Uterus (tissue), 4 donors: Measurements from ENCODE around the gene ZNF101. TPM values are rescaled to one million over a fixed set of nuclear protein-coding genes. Genes with fewer than 3 reads are reported as not detected.
A peak's percentile ranks its signal among the peaks of the same experiment; 100 is the strongest.

ENCODE experiments used
- DNase-seq, 2 donors: peaks; one replicate each; pipeline ENCODE4 v3.0.0-alpha.2; 2019 to 2020
- H3K27ac ChIP-seq, 2 donors: fragments of 200-600 bp; sonication (generic); 1 replicate in 1 of 2; 2 replicates in 1 of 2; pipeline ENCODE4 v1.5.1; 2016 to 2018
- H3K27me3 ChIP-seq, 2 donors: fragments of 200-600 bp; sonication (generic); one replicate each; pipeline ENCODE4 v1.5.1; 2018 to 2019; ENCODE audit warnings: control low read depth in 1 of 2
- H3K36me3 ChIP-seq, 2 donors: fragments of 200-600 bp; sonication (generic); one replicate each; pipeline ENCODE4 v1.5.1; 2019; ENCODE audit warnings: control low read depth in 1 of 2
- H3K4me1 ChIP-seq, 2 donors: fragments of 200-600 bp; sonication (generic); one replicate each; pipeline ENCODE4 v1.5.1; 2018 to 2019; ENCODE audit warnings: control low read depth in 1 of 2
- H3K4me3 ChIP-seq, 2 donors: fragments of 200-600 bp; sonication (generic); 1 replicate in 1 of 2; 2 replicates in 1 of 2; pipeline ENCODE4 v1.5.1; 2018 to 2019; ENCODE audit warnings: mild to moderate bottlenecking in 1 of 2
- H3K9me3 ChIP-seq, 2 donors: fragments of 200-600 bp; sonication (generic); one replicate each; pipeline ENCODE4 v1.5.1; 2019; ENCODE audit warnings: control low read depth in 1 of 2
- POLR2A ChIP-seq, 2 donors: fragments of 450-650 bp; IDR thresholded peaks; one replicate each; pipeline ENCODE4 v1.6.1; 2016; ENCODE audit warnings: antibody characterized with exemption in 2 of 2, mild to moderate bottlenecking in 1 of 2, moderate library complexity in 1 of 2
- intact Hi-C: fragments of 100-400 bp; cut with DNase I; formaldehyde crosslinking; loops from one replicate; pipeline ENCODE4 v1.15.1; 2023; ENCODE audit warnings: low total_unique reads
- total RNA-seq, 4 donors: library from RNA; depleted of rRNA in 3 of 4; stranded (reverse); fragments of >200 nt in 3 of 4; gene quantifications; one replicate each; pipeline versions ENCODE4 v1.1.0 to v1.2.4, GENCODE V29; 2014 to 2023
- TF ChIP-seq, protein P1 (sequence below), 4 experiments: fragments of 200-600 bp in 2 of 4; fragments of 450-650 bp in 2 of 4; sonication (generic) in 2 of 4; IDR thresholded peaks; one replicate each; pipeline ENCODE4 v1.5.1; 2016 to 2019; ENCODE audit warnings: antibody characterized with exemption in 4 of 4, mild to moderate bottlenecking in 2 of 4, moderate library complexity in 1 of 4
- donor health status: DM: yes; HTN: yes; CAD: no.

Gene ZNF101
- total RNA-seq, 4 donors from 2014 or later = 1.5 to 12.3 (median 9.9) TPM

DNA sequence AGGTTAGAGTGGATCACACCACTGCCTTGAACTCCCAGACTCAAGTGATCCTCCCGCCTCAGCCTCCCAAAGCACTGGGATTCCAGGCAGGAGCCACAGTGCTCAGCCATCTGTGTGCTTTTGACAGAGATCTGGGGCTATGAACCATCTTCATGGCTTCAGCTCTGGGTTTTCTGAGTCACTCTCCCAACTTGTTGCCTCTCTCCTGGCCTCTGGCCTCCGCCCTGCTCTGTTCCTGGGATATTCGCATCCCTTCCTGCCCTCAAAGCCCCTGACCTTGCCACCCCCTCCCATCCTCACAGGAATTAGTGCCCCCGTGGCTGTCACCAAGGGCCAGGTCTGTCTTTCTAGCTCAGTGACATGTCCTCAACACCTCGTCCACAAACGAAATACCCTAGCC lies 19.5 kb upstream of the ZNF101 start:
- Histone ChIP-seq H3K27me3 (no peaks in the 10 kb centered on the region), H3K36me3 (no peaks in the 10 kb centered on the region), H3K4me1 (no peaks in the 10 kb centered on the region), H3K27ac (no peak overlapping the region), H3K9me3 (no peaks in the 10 kb centered on the region), H3K4me3 (no peak overlapping the region)
- DNase-seq = peak in 1 of 2 donors; percentile 10
- no peak for TF ChIP-seq POLR2A (IDR thresholded peaks at IDR 0.05)
- TF ChIP-seq, protein P1, sequence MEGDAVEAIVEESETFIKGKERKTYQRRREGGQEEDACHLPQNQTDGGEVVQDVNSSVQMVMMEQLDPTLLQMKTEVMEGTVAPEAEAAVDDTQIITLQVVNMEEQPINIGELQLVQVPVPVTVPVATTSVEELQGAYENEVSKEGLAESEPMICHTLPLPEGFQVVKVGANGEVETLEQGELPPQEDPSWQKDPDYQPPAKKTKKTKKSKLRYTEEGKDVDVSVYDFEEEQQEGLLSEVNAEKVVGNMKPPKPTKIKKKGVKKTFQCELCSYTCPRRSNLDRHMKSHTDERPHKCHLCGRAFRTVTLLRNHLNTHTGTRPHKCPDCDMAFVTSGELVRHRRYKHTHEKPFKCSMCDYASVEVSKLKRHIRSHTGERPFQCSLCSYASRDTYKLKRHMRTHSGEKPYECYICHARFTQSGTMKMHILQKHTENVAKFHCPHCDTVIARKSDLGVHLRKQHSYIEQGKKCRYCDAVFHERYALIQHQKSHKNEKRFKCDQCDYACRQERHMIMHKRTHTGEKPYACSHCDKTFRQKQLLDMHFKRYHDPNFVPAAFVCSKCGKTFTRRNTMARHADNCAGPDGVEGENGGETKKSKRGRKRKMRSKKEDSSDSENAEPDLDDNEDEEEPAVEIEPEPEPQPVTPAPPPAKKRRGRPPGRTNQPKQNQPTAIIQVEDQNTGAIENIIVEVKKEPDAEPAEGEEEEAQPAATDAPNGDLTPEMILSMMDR (IDR thresholded peaks at IDR 0.05) = no peak
- intact Hi-C loops = loop anchor here (10.0 kb wide), 1 partner anchor 114 kb away; the partner anchor contains the start of gene CILP2

DNA sequence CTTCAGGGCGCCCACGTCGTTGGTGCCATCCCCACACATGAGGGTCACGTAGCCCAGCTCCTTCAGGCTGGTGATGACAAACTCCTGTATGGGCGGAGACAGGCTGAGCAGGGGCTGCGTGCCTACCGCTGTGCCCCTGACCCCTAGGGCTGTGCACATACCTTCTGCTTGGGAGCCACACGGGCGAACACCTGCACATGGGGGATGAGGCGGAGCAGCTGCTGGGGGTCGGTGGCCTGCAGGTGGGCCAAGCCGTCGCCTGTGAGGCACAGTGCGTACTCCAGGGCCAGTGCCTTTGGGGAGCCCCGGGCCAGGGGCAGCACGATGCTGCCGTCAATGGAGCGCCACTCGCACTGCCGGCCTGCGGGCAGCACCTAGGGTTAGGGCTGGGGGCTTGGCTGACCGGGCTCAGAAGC lies 19.1 kb upstream of the ZNF101 start:
- intact Hi-C loops = loop anchor here (10.0 kb wide), 1 partner anchor 115 kb away; the partner anchor contains the start of gene CILP2
- H3K36me3 ChIP-seq = no peaks in the 10 kb centered on the region
- no peaks in the 10 kb centered on the region for H3K9me3 ChIP-seq
- H3K27me3 ChIP-seq = no peaks in the 10 kb centered on the region
- no peak overlapping the region for H3K27ac ChIP-seq
- no peak overlapping the region for H3K4me3 ChIP-seq
- DNase-seq = no peak
- TF ChIP-seq POLR2A (IDR thresholded peaks at IDR 0.05) = no peak
- TF ChIP-seq, protein P1 (IDR thresholded peaks at IDR 0.05) = no peak
- no peaks in the 10 kb centered on the region for H3K4me1 ChIP-seq

GRCh38 chr19:19650331-19650730 lies 18.3 kb upstream of the ZNF101 start:
- Histone ChIP-seq H3K4me3 (no peak overlapping the region), H3K36me3 (no peaks in the 10 kb centered on the region), H3K9me3 (no peaks in the 10 kb centered on the region), H3K27me3 (no peaks in the 10 kb centered on the region), H3K4me1 (no peaks in the 10 kb centered on the region), H3K27ac (no peak overlapping the region)
- DNase-seq = peak in 1 of 2 donors; percentile 10
- intact Hi-C loops = no loop called here
- TF ChIP-seq, protein P1 (IDR thresholded peaks at IDR 0.05) = no peak
- TF ChIP-seq POLR2A (IDR thresholded peaks at IDR 0.05) = no peak

GRCh38 chr19:19651076-19651475 lies 17.6 kb upstream of the ZNF101 start:
- Histone ChIP-seq H3K4me3 (no peak overlapping the region), H3K36me3 (no peaks in the 10 kb centered on the region), H3K4me1 (no peaks in the 10 kb centered on the region), H3K27me3 (no peaks in the 10 kb centered on the region), H3K9me3 (no peaks in the 10 kb centered on the region), H3K27ac (no peak overlapping the region)
- TF ChIP-seq POLR2A (IDR thresholded peaks at IDR 0.05) = no peak
- TF ChIP-seq, protein P1 (IDR thresholded peaks at IDR 0.05) = no peak
- peak in 1 of 2 donors; percentile 11 for DNase-seq
- intact Hi-C loops = no loop called here

DNA sequence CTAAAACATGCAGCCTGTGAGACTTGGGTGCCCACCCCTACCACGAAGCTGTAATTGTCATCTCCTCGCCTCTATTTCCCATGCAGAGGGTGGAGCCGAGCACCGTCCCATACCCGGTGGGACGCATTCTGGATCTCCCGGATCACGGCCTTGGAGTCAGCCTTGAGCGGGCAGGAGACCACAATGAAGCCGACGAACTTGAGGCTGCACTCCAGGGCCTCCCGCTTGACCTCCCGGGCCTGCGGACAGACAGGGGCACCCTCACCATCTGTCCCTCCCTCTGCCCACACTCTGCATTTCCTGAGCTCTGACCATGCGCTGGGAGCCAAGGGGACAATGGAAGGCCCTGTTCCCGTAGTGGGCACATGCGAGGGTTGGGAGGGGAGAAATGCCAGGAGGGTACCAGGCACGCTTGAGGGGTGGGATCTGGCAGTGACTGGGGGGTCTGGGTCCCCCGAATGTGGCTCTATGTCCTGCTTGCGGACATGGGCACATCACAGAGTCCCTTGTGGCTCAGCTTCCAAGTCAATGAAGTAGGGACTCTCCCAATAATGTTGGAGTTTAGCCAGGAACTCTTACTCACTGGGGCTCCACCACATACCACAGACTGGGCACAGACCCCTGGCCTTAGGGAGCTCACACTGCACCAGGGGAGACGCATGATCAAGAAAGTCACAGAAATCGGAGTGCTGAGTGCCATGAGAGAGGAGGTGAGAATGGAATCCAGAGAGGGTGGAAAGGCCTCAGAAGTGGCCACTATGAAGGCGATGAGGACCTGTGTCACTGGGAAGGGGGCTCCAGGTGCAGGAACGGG lies 15.9 kb upstream of the ZNF101 start:
- Histone ChIP-seq H3K9me3 (no peaks in the 10 kb centered on the region), H3K27ac (no peak overlapping the region), H3K4me1 (no peaks in the 10 kb centered on the region), H3K27me3 (no peaks in the 10 kb centered on the region), H3K36me3 (no peaks in the 10 kb centered on the region), H3K4me3 (no peak overlapping the region)
- intact Hi-C loops = no loop called here
- peak in 1 of 2 donors; percentile 9 for DNase-seq
- TF ChIP-seq, protein P1 (IDR thresholded peaks at IDR 0.05) = no peak
- TF ChIP-seq POLR2A (IDR thresholded peaks at IDR 0.05) = no peak
